K562 (cell line): ENCODE measurements around the gene LCA5. TPM values are rescaled to one million over a fixed set of nuclear protein-coding genes. Genes with fewer than 3 reads are reported as not detected.

Experiments
- ATAC-seq: fragments of 200-7000 bp; cut with Tn5 transposase; 3 replicates; pipeline ENCODE4 v1.9.1; 2020; ENCODE audit warnings: moderate library complexity
- BruUV-seq: library from RNA; stranded (reverse); fragments of 400-500 nt; replicated peaks from 2 replicates; lab custom pipeline; 2021; lab: Mats Ljungman, UMichigan
- CTCF ChIA-PET: fragments of 300-600 bp; formaldehyde crosslinking; extraction: SDS; loops from one replicate; lab custom pipeline; 2021; ENCODE audit warnings: low intra/inter-chr PET ratio; lab: Yijun Ruan, JAX
- POLR2A ChIA-PET: fragments of 300-600, 350-650 bp; sonication (Branson Sonifier 250); formaldehyde crosslinking; extraction: SDS; loops from one replicate; lab custom pipeline; 2021; ENCODE audit warnings: antibody characterized with exemption, inconsistent platforms; lab: Yijun Ruan, JAX
- DNase-seq, 4 experiments: peaks; one replicate each; pipeline versions ENCODE4 v3.0.0 to v3.0.0-alpha.2; 2011 to 2018; ENCODE audit warnings: low spot score in 3 of 4, mixed read lengths in 3 of 4; ENCODE audit errors: extremely low read depth in 1 of 4
- FAIRE-seq: peaks from 2 replicates; lab custom pipeline; 2011; peaks lifted over from hg19 to GRCh38; lab: Jason Lieb, UNC
- H2AFZ ChIP-seq: 2 replicates; pipeline ENCODE4 v1.6.0; 2011; ENCODE audit warnings: low read depth, low read length, control low read depth, inconsistent platforms
- H3K27ac ChIP-seq: fragments of 200-600 bp; 3 replicates; pipeline ENCODE4 v1.8.0; 2011; ENCODE audit warnings: low read depth, mild to moderate bottlenecking, control low read depth, inconsistent platforms, low read length, moderate library complexity, mixed read lengths; ENCODE audit errors: extremely low read depth
- H3K27me3 ChIP-seq, 2 experiments: fragments of 300-600 bp in 1 of 2; 2 replicates in 1 of 2; 3 replicates in 1 of 2; pipeline versions ENCODE4 v1.6.0 to v1.8.0; 2011; ENCODE audit warnings: inconsistent platforms in 2 of 2, low read length in 2 of 2, mild to moderate bottlenecking in 1 of 2, mixed read lengths in 1 of 2, moderate library complexity in 1 of 2; ENCODE audit not compliant: control insufficient read depth in 2 of 2, insufficient read depth in 2 of 2
- H3K36me3 ChIP-seq: fragments of 300-600 bp; 3 replicates; pipeline ENCODE4 v1.8.0; 2011; ENCODE audit warnings: mild to moderate bottlenecking, low read length, inconsistent platforms; ENCODE audit not compliant: control insufficient read depth, insufficient read depth
- H3K4me1 ChIP-seq, 2 experiments: fragments of 200-600 bp in 1 of 2; replicated peaks in 1 of 2; 2 replicates in 1 of 2; 3 replicates in 1 of 2; pipeline versions ENCODE4 v1.5.1 to v1.8.0; 2011; ENCODE audit warnings: inconsistent platforms in 2 of 2, low read length in 2 of 2, mild to moderate bottlenecking in 1 of 2, mixed read lengths in 1 of 2, moderate library complexity in 1 of 2; ENCODE audit not compliant: control insufficient read depth in 2 of 2, insufficient read depth in 2 of 2
- H3K4me2 ChIP-seq: 2 replicates; pipeline ENCODE4 v1.6.1; 2011; ENCODE audit warnings: low read length, control low read depth, inconsistent platforms, mixed read lengths; ENCODE audit not compliant: insufficient read depth
- H3K4me3 ChIP-seq: fragments of 200-600 bp; sonication (generic), shearing (Covaris generic); 2 replicates; pipeline ENCODE4 v1.5.1; 2016; ENCODE audit warnings: control low read depth, inconsistent platforms
- H3K79me2 ChIP-seq: fragments of 200-600 bp; 3 replicates; pipeline ENCODE4 v1.8.0; 2011; ENCODE audit warnings: low read length, inconsistent platforms; ENCODE audit not compliant: control insufficient read depth, insufficient read depth
- H3K9ac ChIP-seq, 2 experiments: 2 replicates each; pipeline versions ENCODE4 v1.6.0 to v1.6.1; 2011; ENCODE audit warnings: low read depth in 2 of 2, low read length in 2 of 2, control low read depth in 1 of 2, inconsistent platforms in 1 of 2, mild to moderate bottlenecking in 1 of 2, mixed read lengths in 1 of 2; ENCODE audit not compliant: insufficient read depth in 1 of 2
- H3K9me1 ChIP-seq: one replicate; pipeline ENCODE4 v1.6.0; 2011; ENCODE audit warnings: inconsistent platforms, mild to moderate bottlenecking, low read length, moderate library complexity; ENCODE audit not compliant: control insufficient read depth, insufficient read depth
- H3K9me3 ChIP-seq: replicated peaks from 2 replicates; pipeline ENCODE4 v1.5.1; 2011; ENCODE audit warnings: low read depth, low read length, inconsistent platforms; ENCODE audit not compliant: control insufficient read depth, insufficient read depth
- H4K20me1 ChIP-seq: replicated peaks from 2 replicates; pipeline ENCODE4 v1.6.1; 2011; ENCODE audit warnings: low read length, inconsistent platforms, mixed read lengths; ENCODE audit not compliant: control insufficient read depth, insufficient read depth
- E2F3 ChIP-seq: fragments of 250-450 bp; sonication (Bioruptor Pico); IDR thresholded peaks from 2 replicates; pipeline ENCODE4 v1.4.0; 2020; ENCODE audit warnings: mild to moderate bottlenecking
- HDAC1 ChIP-seq, 2 experiments: fragments of 450-650 bp; IDR thresholded peaks; 2 replicates each; pipeline ENCODE4 v1.6.1; 2016 to 2017; ENCODE audit warnings: inconsistent platforms in 1 of 2, mild to moderate bottlenecking in 1 of 2, moderate library complexity in 1 of 2
- JUN ChIP-seq, 2 experiments: sonication (generic) in 1 of 2; formaldehyde crosslinking in 1 of 2; IDR thresholded peaks; 2 replicates each; pipeline versions ENCODE4 v1.6.1 to v1.8.0; 2012 to 2022; ENCODE audit warnings: borderline replicate concordance in 2 of 2, mild to moderate bottlenecking in 2 of 2, improper control_type of control experiment in 1 of 2, low read depth in 1 of 2, low read length in 1 of 2, missing genetic modification reagents in 1 of 2
- LEF1 ChIP-seq: fragments of 450-650 bp; IDR thresholded peaks from 2 replicates; pipeline ENCODE4 v1.6.1; 2016; ENCODE audit warnings: mild to moderate bottlenecking
- MTF1 ChIP-seq: fragments of 250-450 bp; sonication (Bioruptor Pico); IDR thresholded peaks from 2 replicates; pipeline ENCODE4 v1.9.0; 2021; ENCODE audit warnings: moderate library complexity, mild to moderate bottlenecking, inconsistent platforms, borderline replicate concordance
- RB1 ChIP-seq: fragments of 450-650 bp; IDR thresholded peaks from 2 replicates; pipeline ENCODE4 v1.6.1; 2017; ENCODE audit warnings: low read depth, mild to moderate bottlenecking
- RBM25 ChIP-seq: fragments of 200-400 bp; formaldehyde crosslinking; IDR thresholded peaks from 2 replicates; pipeline ENCODE4 v1.6.1; 2018; ENCODE audit warnings: low read length, low read depth, moderate library complexity; ENCODE audit not compliant: severe bottlenecking
- TFAM ChIP-seq: fragments of 250-450 bp; sonication (Bioruptor Pico); conservative IDR thresholded peaks from 2 replicates; pipeline ENCODE4 v1.5.0; 2021; ENCODE audit warnings: mild to moderate bottlenecking, moderate library complexity
- YBX1 ChIP-seq: fragments of 450-650 bp; IDR thresholded peaks from 2 replicates; pipeline ENCODE4 v1.7.1; 2016; ENCODE audit warnings: mild to moderate bottlenecking
- ZNF75A ChIP-seq: fragments of 450-650 bp; formaldehyde crosslinking; IDR thresholded peaks from 2 replicates; pipeline ENCODE4 v1.4.0; 2020; ENCODE audit warnings: mild to moderate bottlenecking
- ZNF77 ChIP-seq: fragments of 250-450 bp; sonication (Bioruptor Pico); IDR thresholded peaks from 2 replicates; pipeline ENCODE4 v1.5.0; 2020
- WGBS: fragments of 100-300 bp; shearing (Covaris generic); methylation state at CpG from one replicate; pipeline ENCODE4 v1.1.6; 2016; ENCODE audit warnings: low coverage, mixed read lengths; ENCODE audit not compliant: insufficient coverage; ENCODE audit errors: missing lambda C conversion rate; 5-methylcytosine and 5-hydroxymethylcytosine counted together
- in situ Hi-C: fragments of 300-500 bp; cut with MboI; formaldehyde crosslinking; loops from 4 replicates; pipeline ENCODE4 v1.15.0; 2018; ENCODE audit warnings: inconsistent platforms, mixed read lengths
- intact Hi-C: fragments of 100-400 bp; cut with micrococcal nuclease; formaldehyde crosslinking; loops from 2 replicates; pipeline ENCODE4 v1.14.2; 2022
- polyA plus RNA-seq, 8 experiments: library from polyadenylated mRNA; depleted of rRNA in 4 of 8; stranded (reverse) in 5 of 8; unstranded in 3 of 8; fragments of >200 nt; fragmentation: Nextera tagmentation in 2 of 8; fragmentation: Illumina TruSeq in 1 of 8; extraction: Ambion mirVana in 2 of 8; extraction: Trizol in 1 of 8; gene quantifications; 2 replicates each; pipeline versions ENCODE4 v1.2.1 to v1.2.3, GENCODE V29; 2011 to 2014; ENCODE audit warnings: inconsistent platforms in 1 of 8, missing spikeins in 1 of 8
- total RNA-seq, 7 experiments: library from RNA; depleted of rRNA in 6 of 7; stranded (reverse); fragments of >200 nt in 6 of 7; fragmentation: Illumina TruSeq in 2 of 7; extraction: Trizol in 2 of 7; gene quantifications; 2 replicates each; pipeline versions ENCODE4 v1.2.1 to v1.2.3, GENCODE V29; 2011 to 2021; ENCODE audit warnings: low replicate concordance in 1 of 7
- TF ChIP-seq, protein P1 (sequence below): IDR thresholded peaks from 2 replicates; pipeline ENCODE4 v1.6.1; 2011; ENCODE audit warnings: borderline replicate concordance, low read depth, mild to moderate bottlenecking, moderate library complexity, low read length; ENCODE audit not compliant: insufficient read depth, poor library complexity, severe bottlenecking
- TF ChIP-seq, protein P2 (sequence below): fragments of 250-450 bp; sonication (Bioruptor Pico); IDR thresholded peaks from 2 replicates; pipeline ENCODE4 v1.4.0; 2020; ENCODE audit warnings: mild to moderate bottlenecking, moderate library complexity, borderline replicate concordance
- TF ChIP-seq, protein P3 (sequence below): IDR thresholded peaks from 2 replicates; pipeline ENCODE4 v1.6.1; 2012; ENCODE audit warnings: low read depth, low read length, improper control_type of control experiment, borderline replicate concordance
- TF ChIP-seq, protein P4 (sequence below): fragments of 450-650 bp; formaldehyde crosslinking; IDR thresholded peaks from 2 replicates; pipeline ENCODE4 v1.4.0; 2020; ENCODE audit warnings: mild to moderate bottlenecking

Gene LCA5
- total and polyA plus RNA-seq, 9 of the 15 experiments (the other 6 are each of a cell fraction or from before 2014, with no cell fraction given), result 1.0 to 3.4 (median 1.8) TPM

DNA sequence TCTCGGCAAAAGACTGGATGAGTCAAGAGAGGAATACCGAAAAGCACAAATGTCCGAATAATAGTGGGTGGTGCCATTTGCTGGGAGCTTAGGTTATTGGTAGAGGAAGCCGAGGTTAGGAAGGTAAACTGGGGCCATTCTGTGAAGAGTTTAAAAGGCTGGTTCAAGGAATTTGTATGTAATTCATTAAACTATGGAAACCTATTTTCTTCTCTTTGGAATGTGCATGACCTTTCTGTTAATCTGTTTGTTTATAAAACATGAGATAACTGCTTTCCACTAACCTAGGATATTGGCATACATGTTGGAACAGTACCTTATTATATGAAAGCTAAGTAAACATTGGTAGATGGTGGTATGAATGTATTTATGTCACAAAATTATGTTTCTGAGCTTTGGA is 71.8 kb downstream of the LCA5 start:
- Histone ChIP-seq H3K4me3 (no peak overlapping the region), H3K36me3 (no peaks in the 10 kb centered on the region), H3K4me1 (peaks cover 0 to 16% of the 10 kb centered on the region in 2 experiments; a peak in 2 of 5 replicates), H3K27ac (no peak overlapping the region), H2AFZ (peak overlapping the region; percentile 30), H3K9me1 (no peaks in the 10 kb centered on the region), H3K79me2 (no peaks in the 10 kb centered on the region), H3K27me3 (no peaks in the 10 kb centered on the region), H3K9me3 (no peaks in the 10 kb centered on the region), H4K20me1 (no peaks in the 10 kb centered on the region), H3K9ac (no peak overlapping the region), H3K4me2 (no peak overlapping the region)
- 16% methylated on average over 4 of the region's 4 CpGs for WGBS
- BruUV-seq, result no TSS peak
- ATAC-seq (no peak), FAIRE-seq (no peak), DNase-seq (no peak)
- in situ Hi-C loops, result no loop called here
- intact Hi-C loops, result loop anchor here (5.0 to 10.0 kb wide), 4 partner anchors 58 to 521 kb away; partner anchors contain the start of gene PHIP
- ChIA-PET CTCF (interaction anchor here (1.0 kb wide), 1 partner anchor 61 kb away, joined by 5 read pairs; no protein-coding TSS in a partner anchor), POLR2A (interaction anchor here (0.8 to 1.5 kb wide), 2 partner anchors 10 to 15 kb away, joined by 3 to 5 read pairs; no protein-coding TSS in a partner anchor)
- TF ChIP-seq, protein P1, sequence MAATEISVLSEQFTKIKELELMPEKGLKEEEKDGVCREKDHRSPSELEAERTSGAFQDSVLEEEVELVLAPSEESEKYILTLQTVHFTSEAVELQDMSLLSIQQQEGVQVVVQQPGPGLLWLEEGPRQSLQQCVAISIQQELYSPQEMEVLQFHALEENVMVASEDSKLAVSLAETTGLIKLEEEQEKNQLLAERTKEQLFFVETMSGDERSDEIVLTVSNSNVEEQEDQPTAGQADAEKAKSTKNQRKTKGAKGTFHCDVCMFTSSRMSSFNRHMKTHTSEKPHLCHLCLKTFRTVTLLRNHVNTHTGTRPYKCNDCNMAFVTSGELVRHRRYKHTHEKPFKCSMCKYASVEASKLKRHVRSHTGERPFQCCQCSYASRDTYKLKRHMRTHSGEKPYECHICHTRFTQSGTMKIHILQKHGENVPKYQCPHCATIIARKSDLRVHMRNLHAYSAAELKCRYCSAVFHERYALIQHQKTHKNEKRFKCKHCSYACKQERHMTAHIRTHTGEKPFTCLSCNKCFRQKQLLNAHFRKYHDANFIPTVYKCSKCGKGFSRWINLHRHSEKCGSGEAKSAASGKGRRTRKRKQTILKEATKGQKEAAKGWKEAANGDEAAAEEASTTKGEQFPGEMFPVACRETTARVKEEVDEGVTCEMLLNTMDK, result no peak
- no peak for TF ChIP-seq E2F3
- TF ChIP-seq YBX1, result no peak
- no peak for TF ChIP-seq LEF1
- TF ChIP-seq, protein P2, sequence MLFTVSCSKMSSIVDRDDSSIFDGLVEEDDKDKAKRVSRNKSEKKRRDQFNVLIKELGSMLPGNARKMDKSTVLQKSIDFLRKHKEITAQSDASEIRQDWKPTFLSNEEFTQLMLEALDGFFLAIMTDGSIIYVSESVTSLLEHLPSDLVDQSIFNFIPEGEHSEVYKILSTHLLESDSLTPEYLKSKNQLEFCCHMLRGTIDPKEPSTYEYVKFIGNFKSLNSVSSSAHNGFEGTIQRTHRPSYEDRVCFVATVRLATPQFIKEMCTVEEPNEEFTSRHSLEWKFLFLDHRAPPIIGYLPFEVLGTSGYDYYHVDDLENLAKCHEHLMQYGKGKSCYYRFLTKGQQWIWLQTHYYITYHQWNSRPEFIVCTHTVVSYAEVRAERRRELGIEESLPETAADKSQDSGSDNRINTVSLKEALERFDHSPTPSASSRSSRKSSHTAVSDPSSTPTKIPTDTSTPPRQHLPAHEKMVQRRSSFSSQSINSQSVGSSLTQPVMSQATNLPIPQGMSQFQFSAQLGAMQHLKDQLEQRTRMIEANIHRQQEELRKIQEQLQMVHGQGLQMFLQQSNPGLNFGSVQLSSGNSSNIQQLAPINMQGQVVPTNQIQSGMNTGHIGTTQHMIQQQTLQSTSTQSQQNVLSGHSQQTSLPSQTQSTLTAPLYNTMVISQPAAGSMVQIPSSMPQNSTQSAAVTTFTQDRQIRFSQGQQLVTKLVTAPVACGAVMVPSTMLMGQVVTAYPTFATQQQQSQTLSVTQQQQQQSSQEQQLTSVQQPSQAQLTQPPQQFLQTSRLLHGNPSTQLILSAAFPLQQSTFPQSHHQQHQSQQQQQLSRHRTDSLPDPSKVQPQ (CRISPR knock-in tag), result no peak
- TF ChIP-seq ZNF77 (CRISPR knock-in tag), result no peak
- TF ChIP-seq RBM25, result no peak
- TF ChIP-seq, protein P3, sequence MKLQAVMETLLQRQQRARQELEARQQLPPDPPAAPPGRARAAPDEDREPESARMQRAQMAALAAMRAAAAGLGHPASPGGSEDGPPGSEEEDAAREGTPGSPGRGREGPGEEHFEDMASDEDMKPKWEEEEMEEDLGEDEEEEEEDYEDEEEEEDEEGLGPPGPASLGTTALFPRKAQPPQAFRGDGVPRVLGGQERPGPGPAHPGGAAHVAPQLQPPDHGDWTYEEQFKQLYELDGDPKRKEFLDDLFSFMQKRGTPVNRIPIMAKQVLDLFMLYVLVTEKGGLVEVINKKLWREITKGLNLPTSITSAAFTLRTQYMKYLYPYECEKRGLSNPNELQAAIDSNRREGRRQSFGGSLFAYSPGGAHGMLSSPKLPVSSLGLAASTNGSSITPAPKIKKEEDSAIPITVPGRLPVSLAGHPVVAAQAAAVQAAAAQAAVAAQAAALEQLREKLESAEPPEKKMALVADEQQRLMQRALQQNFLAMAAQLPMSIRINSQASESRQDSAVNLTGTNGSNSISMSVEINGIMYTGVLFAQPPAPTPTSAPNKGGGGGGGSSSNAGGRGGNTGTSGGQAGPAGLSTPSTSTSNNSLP, result no peak
- TF ChIP-seq, protein P4, sequence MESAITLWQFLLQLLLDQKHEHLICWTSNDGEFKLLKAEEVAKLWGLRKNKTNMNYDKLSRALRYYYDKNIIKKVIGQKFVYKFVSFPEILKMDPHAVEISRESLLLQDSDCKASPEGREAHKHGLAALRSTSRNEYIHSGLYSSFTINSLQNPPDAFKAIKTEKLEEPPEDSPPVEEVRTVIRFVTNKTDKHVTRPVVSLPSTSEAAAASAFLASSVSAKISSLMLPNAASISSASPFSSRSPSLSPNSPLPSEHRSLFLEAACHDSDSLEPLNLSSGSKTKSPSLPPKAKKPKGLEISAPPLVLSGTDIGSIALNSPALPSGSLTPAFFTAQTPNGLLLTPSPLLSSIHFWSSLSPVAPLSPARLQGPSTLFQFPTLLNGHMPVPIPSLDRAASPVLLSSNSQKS (CRISPR knock-in tag), result no peak
- no peak for TF ChIP-seq JUN (IDR thresholded peaks at IDR 0.05; ENCODE audit: borderline replicate concordance, low read depth, low read length)
- no peak for TF ChIP-seq JUN (CRISPR knock-in tag; IDR thresholded peaks at IDR 0.05; ENCODE audit: borderline replicate concordance)
- no peak for TF ChIP-seq TFAM (CRISPR knock-in tag)
- no peak for TF ChIP-seq HDAC1 (IDR thresholded peaks at IDR 0.05)
- TF ChIP-seq MTF1 (CRISPR knock-in tag), result no peak
- no peak for TF ChIP-seq ZNF75A (CRISPR knock-in tag)
- no peak for TF ChIP-seq RB1
